DOHH2 (cell line): ENCODE data around the gene CLCN4.

Experiments used
- EZH2phosphoT487 ChIP-seq: fragments of 200-600 bp; sonication (generic); IDR thresholded peaks from 2 replicates; pipeline ENCODE4 v1.6.1; 2017; ENCODE audit warnings: borderline replicate concordance, mild to moderate bottlenecking, antibody characterized with exemption, low read length, moderate library complexity, mixed read lengths
- TF ChIP-seq, protein P1 (sequence below): fragments of 200-600 bp; sonication (generic); IDR thresholded peaks from one replicate; pipeline ENCODE4 v1.5.1; 2014; ENCODE audit warnings: antibody characterized with exemption, mild to moderate bottlenecking, low read depth, low read length; ENCODE audit not compliant: poor library complexity, severe bottlenecking

DNA sequence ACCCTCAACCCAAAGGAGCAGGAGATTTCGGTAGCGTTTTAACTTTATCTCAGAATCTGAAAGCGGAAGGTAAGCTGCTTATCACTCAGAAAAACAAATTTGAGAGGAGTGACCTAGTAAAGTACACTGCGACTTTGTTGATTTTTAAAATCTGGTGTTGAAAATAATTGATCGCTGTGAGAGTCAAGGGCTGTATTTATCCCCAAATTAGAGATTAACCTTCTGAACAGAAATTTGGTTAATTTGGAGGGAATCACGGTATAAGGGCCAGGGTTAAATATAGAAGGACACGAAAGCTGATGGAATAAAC, 212 bp downstream of the CLCN4 start:
- TF ChIP-seq EZH2phosphoT487, result no peak
- TF ChIP-seq, protein P1, sequence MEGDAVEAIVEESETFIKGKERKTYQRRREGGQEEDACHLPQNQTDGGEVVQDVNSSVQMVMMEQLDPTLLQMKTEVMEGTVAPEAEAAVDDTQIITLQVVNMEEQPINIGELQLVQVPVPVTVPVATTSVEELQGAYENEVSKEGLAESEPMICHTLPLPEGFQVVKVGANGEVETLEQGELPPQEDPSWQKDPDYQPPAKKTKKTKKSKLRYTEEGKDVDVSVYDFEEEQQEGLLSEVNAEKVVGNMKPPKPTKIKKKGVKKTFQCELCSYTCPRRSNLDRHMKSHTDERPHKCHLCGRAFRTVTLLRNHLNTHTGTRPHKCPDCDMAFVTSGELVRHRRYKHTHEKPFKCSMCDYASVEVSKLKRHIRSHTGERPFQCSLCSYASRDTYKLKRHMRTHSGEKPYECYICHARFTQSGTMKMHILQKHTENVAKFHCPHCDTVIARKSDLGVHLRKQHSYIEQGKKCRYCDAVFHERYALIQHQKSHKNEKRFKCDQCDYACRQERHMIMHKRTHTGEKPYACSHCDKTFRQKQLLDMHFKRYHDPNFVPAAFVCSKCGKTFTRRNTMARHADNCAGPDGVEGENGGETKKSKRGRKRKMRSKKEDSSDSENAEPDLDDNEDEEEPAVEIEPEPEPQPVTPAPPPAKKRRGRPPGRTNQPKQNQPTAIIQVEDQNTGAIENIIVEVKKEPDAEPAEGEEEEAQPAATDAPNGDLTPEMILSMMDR, result no peak
